SH-SY5Y (cell line): ENCODE results near the gene ARRDC2.

ENCODE experiments used
- GATA2 ChIP-seq: IDR thresholded peaks from 2 replicates; pipeline ENCODE4 v1.6.1; 2011; ENCODE audit warnings: mild to moderate bottlenecking, low read depth, low read length
- GATA3 ChIP-seq: IDR thresholded peaks from 2 replicates; pipeline ENCODE4 v1.6.1; 2011; ENCODE audit warnings: low read depth, mild to moderate bottlenecking, low read length, moderate library complexity

DNA sequence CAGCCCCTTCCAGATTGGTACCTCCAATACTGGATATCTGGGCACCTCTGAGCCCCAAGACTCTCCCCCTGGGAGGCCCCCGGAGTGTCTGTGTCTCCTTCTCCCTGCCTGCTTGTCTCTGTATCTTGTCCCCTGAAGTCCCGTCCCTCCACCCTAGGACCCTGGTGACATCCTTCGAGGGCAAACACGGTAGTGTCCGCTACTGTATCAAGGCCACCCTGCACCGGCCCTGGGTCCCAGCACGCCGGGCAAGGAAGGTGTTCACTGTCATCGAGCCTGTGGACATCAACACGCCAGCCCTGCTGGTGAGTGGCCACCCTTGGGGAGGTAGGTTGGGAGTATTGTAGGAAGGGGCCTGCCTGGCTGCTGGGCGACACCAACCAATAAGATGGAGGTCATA lies 844 bp downstream of the ARRDC2 start:
- TF ChIP-seq GATA2 (no peak), GATA3 (no peak)
